Mammary epithelial cell (primary cell): ENCODE results near the gene FOXE1.

Experiments used
- CTCF ChIP-seq, 2 donors: IDR thresholded peaks in 1 of 2; conservative IDR thresholded peaks in 1 of 2; 2 replicates each; pipeline ENCODE4 v1.5.1; 2011 to 2012; ENCODE audit warnings: inconsistent platforms in 2 of 2, low read length in 2 of 2, mild to moderate bottlenecking in 2 of 2, control low read depth in 1 of 2, low read depth in 1 of 2; ENCODE audit not compliant: insufficient read depth in 1 of 2; ENCODE audit errors: extremely low read depth in 1 of 2
- EZH2 ChIP-seq: IDR thresholded peaks from 2 replicates; pipeline ENCODE4 v1.6.1; 2012; ENCODE audit warnings: low read length, inconsistent platforms, borderline replicate concordance

GRCh38 chr9:97880336-97880735 is 27.3 kb downstream of the FOXE1 start:
- TF ChIP-seq CTCF (conservative IDR thresholded peaks at IDR 0.05 in 1 of 2, IDR thresholded peaks at IDR 0.05 in 1 of 2; ENCODE audit: extremely low read depth in 1 of 2, insufficient read depth in 1 of 2, low read depth in 1 of 2, low read length in 2 of 2) (no peak), EZH2 (no peak)
